HG02981 (cell line): ENCODE results near the gene ZFAND3.

Experiments
- ATAC-seq: cut with Tn5 transposase; IDR thresholded peaks from one replicate; pipeline ENCODE4 v1.9.1; 2021; ENCODE audit warnings: mild to moderate bottlenecking, moderate library complexity; ENCODE audit not compliant: unreplicated experiment

Gene ZFAND3

GRCh38 chr6:38174315-38174714, 354.8 kb downstream of the ZFAND3 start:
- no peak for ATAC-seq

DNA sequence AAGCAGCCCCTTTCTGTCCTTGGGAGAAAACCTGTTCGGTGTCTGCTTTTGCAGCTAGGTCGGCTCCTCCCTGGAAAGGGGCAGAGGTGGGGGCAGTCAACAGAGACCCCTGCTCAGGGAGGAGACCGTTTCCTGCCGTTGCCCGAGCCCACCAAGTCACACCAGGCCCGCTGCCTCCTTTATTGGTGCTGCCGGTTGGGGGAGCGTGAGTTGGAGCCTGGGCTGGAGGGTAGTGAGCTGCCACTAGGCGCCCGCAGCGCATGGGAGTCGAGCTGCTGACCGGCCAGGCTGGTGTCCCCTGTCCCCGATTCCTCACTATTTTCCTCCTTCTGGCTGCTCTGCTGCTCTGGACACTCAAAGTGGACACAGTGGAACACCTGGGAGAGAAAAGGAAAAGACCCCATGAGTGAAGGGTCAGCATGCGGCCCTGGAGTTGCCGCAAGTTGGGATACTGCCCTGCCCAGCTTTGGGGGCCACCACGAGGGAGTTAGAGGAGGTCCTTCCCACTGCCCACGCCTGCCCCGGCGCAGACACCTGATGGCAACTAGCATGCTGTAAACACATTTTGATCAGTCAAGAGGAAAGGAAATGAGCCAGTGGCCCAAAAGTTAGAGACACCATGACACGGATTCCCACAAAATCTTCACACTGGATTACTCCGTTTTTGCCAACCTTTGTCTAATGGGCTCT, 355.4 kb downstream of the ZFAND3 start:
- ATAC-seq: no peak

DNA sequence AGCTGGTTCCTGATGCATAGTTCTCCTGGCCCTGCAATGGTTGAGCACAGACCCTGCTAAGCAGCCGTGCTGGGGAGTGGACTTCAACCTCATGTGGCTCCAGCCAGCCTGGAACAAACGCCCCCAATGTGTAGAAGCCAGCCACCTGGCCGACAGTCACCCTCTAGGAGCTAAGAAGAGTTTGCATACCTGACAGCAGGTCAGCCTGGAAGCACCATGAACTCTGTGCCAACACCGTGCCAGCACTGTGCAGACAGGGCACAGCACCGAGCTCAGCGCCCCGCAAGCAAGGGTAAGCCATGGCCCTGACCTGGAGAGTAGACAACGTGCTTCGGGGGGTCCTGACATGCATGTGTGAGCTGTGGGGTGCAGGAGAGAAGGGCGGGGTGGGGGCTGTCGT, 356.3 kb downstream of the ZFAND3 start:
- ATAC-seq: no peak

DNA sequence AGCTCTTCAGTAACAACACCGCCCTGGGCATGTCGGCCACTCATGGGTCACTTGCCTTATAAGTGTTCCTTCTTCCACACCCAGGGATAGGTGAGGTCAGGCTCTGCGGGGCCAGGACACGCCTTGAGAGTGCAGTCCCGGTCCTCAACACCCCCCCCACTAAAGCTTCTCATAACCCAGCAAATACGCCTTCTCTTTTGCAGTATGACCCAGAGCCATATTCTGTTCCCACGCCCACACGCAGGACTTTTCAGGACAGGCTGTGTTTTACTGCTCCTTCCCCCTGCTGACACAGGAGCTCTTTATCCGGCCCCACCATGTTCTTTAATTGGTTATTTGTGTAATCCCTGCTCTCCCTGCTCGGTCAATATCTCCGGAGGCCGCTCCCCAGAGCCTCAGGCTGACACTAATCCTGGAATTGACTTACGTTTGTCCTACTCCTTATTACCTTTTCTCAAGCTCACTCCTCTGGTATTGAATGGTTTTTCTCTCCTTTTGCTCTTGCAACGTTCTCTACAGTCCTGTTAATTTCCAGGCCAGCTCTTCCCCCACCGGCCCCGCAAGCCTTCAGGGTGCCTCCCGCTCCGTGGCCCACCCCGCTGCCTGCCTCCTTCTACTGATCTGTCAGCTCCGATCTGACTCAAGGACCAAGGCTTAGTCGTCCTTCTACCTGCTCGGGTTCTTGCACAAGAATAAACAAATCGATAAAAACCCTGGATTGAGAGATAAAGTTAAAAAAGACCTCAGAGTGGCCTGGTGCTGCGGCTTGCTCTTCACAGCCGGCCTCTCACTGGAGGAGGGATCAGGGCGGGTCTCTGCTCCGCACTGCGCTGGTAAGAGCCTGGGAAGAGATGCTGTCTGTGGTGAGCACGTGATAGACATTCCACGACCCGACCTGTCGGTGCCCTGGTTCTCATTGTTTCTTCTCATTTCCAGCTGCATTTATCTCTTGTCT, 357.5 kb downstream of the ZFAND3 start:
- no peak for ATAC-seq

DNA sequence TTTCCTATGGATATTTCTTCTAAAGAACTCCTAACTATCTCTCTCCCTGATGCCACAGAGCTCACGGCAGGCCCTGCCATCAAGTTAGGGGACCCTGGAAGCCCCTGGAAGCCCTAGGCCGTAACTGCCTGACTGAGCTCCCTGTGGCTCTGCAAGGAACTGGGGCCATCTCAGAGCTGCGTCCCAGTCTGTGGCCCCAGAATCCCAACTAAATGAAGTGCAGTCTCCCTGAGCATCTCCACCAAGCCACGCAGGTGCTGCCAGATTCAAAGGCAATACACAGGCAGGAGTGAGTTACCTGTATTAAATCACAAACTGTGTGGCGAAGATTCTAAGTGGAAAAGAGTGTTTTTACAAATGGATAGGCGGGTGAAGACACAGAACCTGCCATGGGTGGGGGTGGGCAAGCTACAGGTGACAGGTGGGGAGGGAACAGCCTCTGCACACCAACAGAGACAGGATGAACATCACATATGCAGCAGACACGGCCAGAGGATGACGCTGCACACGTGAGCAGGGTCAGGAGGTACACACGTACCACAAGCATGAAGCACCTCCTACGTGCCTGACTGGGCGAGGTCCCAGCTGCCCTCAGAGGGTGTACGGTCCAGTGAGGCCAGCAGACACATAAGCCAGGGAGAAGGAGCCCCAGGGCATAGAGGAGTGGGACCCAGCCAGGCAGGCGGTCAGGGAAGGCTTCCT, 358.5 kb downstream of the ZFAND3 start:
- no peak for ATAC-seq

- no peak for ATAC-seq
These were observed 359.0 kb downstream of the ZFAND3 start for GRCh38 chr6:38178584-38178886.

GRCh38 chr6:38179300-38179699, 359.8 kb downstream of the ZFAND3 start:
- no peak for ATAC-seq

GRCh38 chr6:38179794-38180430, 360.4 kb downstream of the ZFAND3 start:
- ATAC-seq: no peak

- no peak for ATAC-seq
These were observed 361.1 kb downstream of the ZFAND3 start for GRCh38 chr6:38180586-38180985.

DNA sequence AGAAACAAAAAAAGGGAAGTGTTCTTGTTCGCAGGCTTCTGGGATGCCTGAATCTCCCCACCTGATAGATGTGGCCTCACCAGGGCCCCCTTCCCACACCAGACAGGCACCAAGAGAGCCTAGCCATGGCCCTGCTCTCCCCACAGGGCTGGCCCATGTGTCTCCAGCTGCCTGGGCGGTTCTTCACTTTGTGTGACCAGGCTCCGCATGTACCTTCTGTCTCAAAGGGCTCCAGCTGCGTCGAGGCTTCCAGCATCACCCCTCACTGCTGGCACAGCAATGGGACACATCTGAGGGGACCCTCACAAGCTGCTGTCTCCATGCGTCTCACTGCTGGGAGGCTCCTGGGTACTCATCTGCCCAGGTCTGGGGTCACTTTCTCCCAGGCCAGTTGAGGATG, 362.9 kb downstream of the ZFAND3 start:
- ATAC-seq: no peak

- ATAC-seq: no peak
These were observed 364.5 kb downstream of the ZFAND3 start for GRCh38 chr6:38183856-38184584.

DNA sequence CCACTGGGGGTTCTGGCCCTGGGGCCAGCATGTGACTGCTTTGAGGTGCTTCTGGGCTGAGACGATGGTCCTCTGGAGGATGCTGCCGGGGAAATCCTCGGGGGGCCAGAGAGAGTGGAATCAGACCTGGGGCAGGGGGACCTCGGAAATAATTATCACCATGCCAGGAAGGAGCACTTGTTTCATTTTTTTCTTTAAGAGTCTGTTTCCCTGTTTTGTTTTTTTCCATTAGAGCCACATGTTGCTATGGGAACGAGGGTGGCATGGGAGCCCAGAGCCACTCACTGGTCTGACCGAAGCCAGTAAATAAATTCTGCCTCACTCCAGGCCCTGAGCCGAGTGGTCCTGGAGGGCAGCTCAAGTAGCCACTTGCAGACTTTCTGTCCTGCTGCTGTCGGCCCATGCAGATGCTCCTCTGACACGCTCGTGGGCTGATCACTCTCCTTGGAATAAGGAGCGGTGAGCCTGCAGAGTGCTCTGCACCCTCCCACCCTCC, 365.1 kb downstream of the ZFAND3 start:
- no peak for ATAC-seq

GRCh38 chr6:38185244-38185643, 365.7 kb downstream of the ZFAND3 start:
- ATAC-seq: no peak

- no peak for ATAC-seq
These were observed 366.2 kb downstream of the ZFAND3 start for GRCh38 chr6:38185752-38186151.

- ATAC-seq: no peak
These were observed 367.8 kb downstream of the ZFAND3 start for GRCh38 chr6:38187325-38187724.

GRCh38 chr6:38187811-38188590, 368.5 kb downstream of the ZFAND3 start:
- no peak for ATAC-seq

DNA sequence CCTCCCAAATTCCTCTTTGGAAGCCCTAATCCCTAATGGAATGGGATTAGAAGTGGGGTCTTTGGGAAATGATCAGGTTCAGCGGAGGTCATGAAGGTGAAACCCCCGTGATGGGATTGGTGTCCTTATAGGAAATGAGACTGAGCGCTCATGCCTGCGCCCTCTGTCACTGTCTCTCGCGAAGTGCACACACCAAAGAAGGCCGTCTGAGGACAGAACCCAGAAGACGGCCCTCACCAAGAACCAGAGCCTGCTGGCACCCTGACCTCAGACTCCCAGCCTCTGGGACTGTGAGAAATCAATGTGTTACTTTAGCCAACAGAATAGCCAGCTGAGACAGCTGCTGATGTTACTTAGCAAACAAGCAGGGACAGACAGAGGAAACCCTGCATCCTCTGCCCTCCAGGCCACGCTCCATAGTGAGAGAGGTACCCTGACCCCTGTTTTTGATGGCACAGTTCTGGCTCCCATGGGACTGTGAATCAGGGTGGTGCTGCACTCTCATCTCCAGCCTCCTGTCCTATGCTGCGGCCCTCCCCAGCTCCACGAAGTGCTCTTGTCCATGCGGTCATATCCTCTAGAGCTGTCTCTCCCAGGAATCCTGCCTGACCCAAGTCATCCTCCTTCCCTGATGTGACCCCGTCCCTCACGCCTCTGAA, 369.3 kb downstream of the ZFAND3 start:
- no peak for ATAC-seq

DNA sequence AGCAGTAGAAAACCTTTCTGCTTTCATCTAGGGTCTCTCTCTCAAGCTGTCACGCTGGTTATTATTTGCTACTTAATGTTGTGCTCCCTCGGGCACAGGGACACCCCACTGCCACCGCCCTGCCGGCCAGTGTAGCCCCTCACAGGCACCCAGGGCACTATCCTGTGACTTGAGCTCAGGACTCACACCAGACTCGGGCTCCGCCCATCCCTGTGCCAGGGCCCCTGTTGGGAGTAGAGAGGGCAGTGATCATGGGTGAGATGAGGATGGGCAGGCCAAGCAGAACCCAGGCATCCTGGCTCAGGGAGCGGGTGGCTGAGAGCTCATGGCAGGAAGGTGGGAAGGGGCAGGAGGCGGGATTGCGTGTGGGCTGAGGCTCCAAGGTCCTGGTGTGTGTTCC, 371.9 kb downstream of the ZFAND3 start:
- ATAC-seq: no peak

DNA sequence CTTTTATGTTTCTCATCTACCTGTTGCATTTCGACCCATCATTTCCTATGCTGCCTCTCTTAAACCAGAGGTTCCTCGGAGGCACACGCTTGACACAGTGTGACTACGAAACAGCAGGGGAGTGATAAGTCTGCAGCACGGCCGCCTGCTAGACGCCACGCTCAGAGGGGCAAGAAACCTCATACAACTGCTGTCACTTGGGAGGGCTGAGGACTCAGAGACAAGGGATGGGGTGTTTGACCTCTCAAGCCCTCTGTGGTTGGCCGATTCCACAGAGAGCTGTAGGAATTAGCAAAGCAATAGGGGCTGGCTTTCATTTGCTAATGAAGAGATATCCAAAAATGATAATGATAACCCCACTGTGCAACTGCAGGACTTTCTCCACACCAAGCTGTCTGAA, 372.5 kb downstream of the ZFAND3 start:
- no peak for ATAC-seq
